HepG2 (cell line): ENCODE data around the gene NECTIN2. TPM values are rescaled to one million over a fixed set of nuclear protein-coding genes. Genes with fewer than 3 reads are reported as not detected.

ENCODE experiments used
- ATF1 ChIP-seq: IDR thresholded peaks from 2 replicates; pipeline ENCODE4 v1.6.1; 2016; ENCODE audit warnings: mild to moderate bottlenecking, control low read depth
- BORCS8-MEF2B ChIP-seq: sonication (generic); formaldehyde crosslinking; IDR thresholded peaks from 2 replicates; pipeline ENCODE4 v1.8.0; 2022; ENCODE audit warnings: mild to moderate bottlenecking, missing genetic modification reagents
- DNMT1 ChIP-seq: sonication (generic); formaldehyde crosslinking; IDR thresholded peaks from 2 replicates; pipeline ENCODE4 v1.5.1; 2020; ENCODE audit warnings: mild to moderate bottlenecking, missing genetic modification reagents
- FOXA3 ChIP-seq: IDR thresholded peaks from 2 replicates; pipeline ENCODE4 v1.6.1; 2016; ENCODE audit warnings: missing genetic modification reagents, missing compliant biosample characterization
- HNF4G ChIP-seq, 2 experiments: sonication (generic) in 1 of 2; formaldehyde crosslinking in 1 of 2; IDR thresholded peaks; 2 replicates each; pipeline versions ENCODE4 v1.4.0 to v1.6.1; 2011 to 2020; ENCODE audit warnings: borderline replicate concordance in 2 of 2, low read depth in 2 of 2, mild to moderate bottlenecking in 2 of 2, low read length in 1 of 2, missing genetic modification reagents in 1 of 2, moderate library complexity in 1 of 2
- IKZF5 ChIP-seq: IDR thresholded peaks from 2 replicates; pipeline ENCODE4 v1.6.1; 2018; ENCODE audit warnings: missing genetic modification reagents, mild to moderate bottlenecking, missing compliant biosample characterization
- MTF2 ChIP-seq: sonication (generic); formaldehyde crosslinking; IDR thresholded peaks from 2 replicates; pipeline ENCODE4 v1.5.0; 2020; ENCODE audit warnings: missing genetic modification reagents, borderline replicate concordance
- NFKBIZ ChIP-seq: IDR thresholded peaks from 2 replicates; pipeline ENCODE4 v1.6.1; 2018; ENCODE audit warnings: missing genetic modification reagents, missing compliant biosample characterization
- NR2F6 ChIP-seq, 2 experiments: IDR thresholded peaks; 2 replicates each; pipeline ENCODE4 v1.6.1; 2016; ENCODE audit warnings: antibody characterized with exemption in 1 of 2, mild to moderate bottlenecking in 1 of 2
- NR3C1 ChIP-seq: sonication (generic); formaldehyde crosslinking; IDR thresholded peaks from 2 replicates; pipeline ENCODE4 v1.4.0; 2020; ENCODE audit warnings: missing genetic modification reagents
- RARA ChIP-seq: IDR thresholded peaks from 2 replicates; pipeline ENCODE4 v1.6.1; 2016; ENCODE audit warnings: missing genetic modification reagents, missing compliant biosample characterization
- SRY ChIP-seq: sonication (generic); formaldehyde crosslinking; IDR thresholded peaks from 2 replicates; pipeline ENCODE4 v1.8.0; 2022; ENCODE audit warnings: mild to moderate bottlenecking, missing genetic modification reagents
- ZGPAT ChIP-seq: IDR thresholded peaks from 2 replicates; pipeline ENCODE4 v1.6.1; 2016; ENCODE audit warnings: mild to moderate bottlenecking
- ZKSCAN1 ChIP-seq: fragments of 150-350 bp; IDR thresholded peaks from 2 replicates; pipeline ENCODE4 v1.6.1; 2014; ENCODE audit warnings: low read length
- ZNF205 ChIP-seq: IDR thresholded peaks from 2 replicates; pipeline ENCODE4 v1.6.1; 2018; ENCODE audit warnings: missing biosample characterization, missing genetic modification reagents
- polyA plus RNA-seq, 8 experiments: library from polyadenylated mRNA; depleted of rRNA in 3 of 8; stranded (reverse) in 7 of 8; unstranded in 1 of 8; fragments of >200 nt; fragmentation: Illumina TruSeq in 4 of 8; extraction: Trizol in 4 of 8; gene quantifications; 2 replicates each; pipeline versions ENCODE4 v1.2.1 to v1.2.3, GENCODE V29; 2011 to 2016; ENCODE audit warnings: low read depth in 4 of 8, missing spikeins in 1 of 8, mixed read lengths in 1 of 8; ENCODE audit not compliant: insufficient read depth in 1 of 8
- total RNA-seq, 5 experiments: library from RNA; depleted of rRNA; stranded (reverse); fragments of >200 nt; fragmentation: Illumina TruSeq; extraction: Trizol; gene quantifications; 2 replicates each; pipeline ENCODE4 v1.2.3, GENCODE V29; 2016; ENCODE audit warnings: low read depth in 1 of 5
- TF ChIP-seq, protein P1 (sequence below): sonication (generic); formaldehyde crosslinking; IDR thresholded peaks from 2 replicates; pipeline ENCODE4 v1.4.0; 2020; ENCODE audit warnings: missing genetic modification reagents, mild to moderate bottlenecking, borderline replicate concordance
- TF ChIP-seq, protein P2 (sequence below): sonication (generic); formaldehyde crosslinking; IDR thresholded peaks from 2 replicates; pipeline ENCODE4 v1.5.0; 2020; ENCODE audit warnings: mild to moderate bottlenecking, missing genetic modification reagents, borderline replicate concordance
- TF ChIP-seq, protein P3 (sequence below): IDR thresholded peaks from 2 replicates; pipeline ENCODE4 v1.6.1; 2012; ENCODE audit warnings: low read length, improper control_type of control experiment

NECTIN2 gene
- total and polyA plus RNA-seq, 2 of the 13 experiments (the other 11 are each of a cell fraction or from before 2014, with no cell fraction given) = 75.4 to 114 TPM

DNA sequence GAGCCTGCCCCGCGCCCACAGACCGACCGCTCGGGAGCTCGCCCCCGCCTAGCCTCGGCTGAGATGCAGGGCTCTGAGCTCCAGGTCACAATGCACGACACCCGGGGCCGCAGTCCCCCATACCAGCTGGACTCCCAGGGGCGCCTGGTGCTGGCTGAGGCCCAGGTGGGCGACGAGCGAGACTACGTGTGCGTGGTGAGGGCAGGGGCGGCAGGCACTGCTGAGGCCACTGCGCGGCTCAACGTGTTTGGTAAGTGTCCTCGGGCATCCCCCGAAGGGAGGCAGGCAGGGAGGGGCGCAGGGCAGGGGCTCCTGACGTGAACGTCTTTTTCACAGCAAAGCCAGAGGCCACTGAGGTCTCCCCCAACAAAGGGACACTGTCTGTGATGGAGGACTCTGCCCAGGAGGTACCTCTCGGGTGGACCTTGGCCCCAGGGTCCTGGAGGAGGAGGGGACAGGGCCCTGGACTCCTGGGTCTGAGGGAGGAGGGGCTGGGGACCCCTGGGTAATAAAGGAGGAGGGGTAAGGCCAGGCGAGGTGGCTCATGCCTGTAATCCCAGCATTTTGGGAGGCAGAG lies 33.9 kb upstream of the NECTIN2 start (continued):
- TF ChIP-seq, protein P1, sequence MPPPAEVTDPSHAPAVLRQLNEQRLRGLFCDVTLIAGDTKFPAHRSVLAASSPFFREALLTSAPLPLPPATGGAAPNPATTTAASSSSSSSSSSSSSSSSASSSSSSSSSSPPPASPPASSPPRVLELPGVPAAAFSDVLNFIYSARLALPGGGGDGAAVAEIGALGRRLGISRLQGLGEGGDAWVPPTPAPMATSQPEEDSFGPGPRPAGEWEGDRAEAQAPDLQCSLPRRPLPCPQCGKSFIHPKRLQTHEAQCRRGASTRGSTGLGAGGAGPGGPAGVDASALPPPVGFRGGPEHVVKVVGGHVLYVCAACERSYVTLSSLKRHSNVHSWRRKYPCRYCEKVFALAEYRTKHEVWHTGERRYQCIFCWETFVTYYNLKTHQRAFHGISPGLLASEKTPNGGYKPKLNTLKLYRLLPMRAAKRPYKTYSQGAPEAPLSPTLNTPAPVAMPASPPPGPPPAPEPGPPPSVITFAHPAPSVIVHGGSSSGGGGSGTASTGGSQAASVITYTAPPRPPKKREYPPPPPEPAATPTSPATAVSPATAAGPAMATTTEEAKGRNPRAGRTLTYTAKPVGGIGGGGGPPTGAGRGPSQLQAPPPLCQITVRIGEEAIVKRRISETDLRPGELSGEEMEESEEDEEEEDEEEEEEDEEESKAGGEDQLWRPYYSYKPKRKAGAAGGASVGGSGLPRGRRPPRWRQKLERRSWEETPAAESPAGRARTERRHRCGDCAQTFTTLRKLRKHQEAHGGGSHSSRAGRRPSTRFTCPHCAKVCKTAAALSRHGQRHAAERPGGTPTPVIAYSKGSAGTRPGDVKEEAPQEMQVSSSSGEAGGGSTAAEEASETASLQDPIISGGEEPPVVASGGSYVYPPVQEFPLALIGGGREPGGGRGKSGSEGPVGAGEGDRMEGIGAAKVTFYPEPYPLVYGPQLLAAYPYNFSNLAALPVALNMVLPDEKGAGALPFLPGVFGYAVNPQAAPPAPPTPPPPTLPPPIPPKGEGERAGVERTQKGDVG = peak; percentile 86; the same call in 1 of the 2 replicates
- TF ChIP-seq HNF4G (IDR thresholded peaks at IDR 0.05; ENCODE audit: borderline replicate concordance, low read depth, low read length) = peak; percentile 94
- TF ChIP-seq HNF4G (CRISPR knock-in tag; IDR thresholded peaks at IDR 0.05; ENCODE audit: borderline replicate concordance, low read depth) = peak; percentile 94
- TF ChIP-seq NR3C1 (CRISPR knock-in tag) = no peak
- peak; percentile 38; the same call in 1 of the 2 replicates for TF ChIP-seq FOXA3
- no peak for TF ChIP-seq ZKSCAN1
- TF ChIP-seq, protein P2, sequence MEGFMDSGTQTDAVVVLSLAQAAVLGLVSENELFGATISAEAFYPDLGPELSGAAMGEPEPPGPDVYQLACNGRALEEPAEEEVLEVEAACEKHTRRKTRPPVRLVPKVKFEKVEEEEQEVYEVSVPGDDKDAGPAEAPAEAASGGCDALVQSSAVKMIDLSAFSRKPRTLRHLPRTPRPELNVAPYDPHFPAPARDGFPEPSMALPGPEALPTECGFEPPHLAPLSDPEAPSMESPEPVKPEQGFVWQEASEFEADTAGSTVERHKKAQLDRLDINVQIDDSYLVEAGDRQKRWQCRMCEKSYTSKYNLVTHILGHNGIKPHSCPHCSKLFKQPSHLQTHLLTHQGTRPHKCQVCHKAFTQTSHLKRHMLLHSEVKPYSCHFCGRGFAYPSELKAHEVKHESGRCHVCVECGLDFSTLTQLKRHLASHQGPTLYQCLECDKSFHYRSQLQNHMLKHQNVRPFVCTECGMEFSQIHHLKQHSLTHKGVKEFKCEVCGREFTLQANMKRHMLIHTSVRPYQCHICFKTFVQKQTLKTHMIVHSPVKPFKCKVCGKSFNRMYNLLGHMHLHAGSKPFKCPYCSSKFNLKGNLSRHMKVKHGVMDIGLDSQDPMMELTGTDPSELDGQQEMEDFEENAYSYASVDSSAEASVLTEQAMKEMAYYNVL (CRISPR knock-in tag) = 0 out of 2 replicates have a peak, but pooled peaks have one; percentile 44
- TF ChIP-seq, protein P3, sequence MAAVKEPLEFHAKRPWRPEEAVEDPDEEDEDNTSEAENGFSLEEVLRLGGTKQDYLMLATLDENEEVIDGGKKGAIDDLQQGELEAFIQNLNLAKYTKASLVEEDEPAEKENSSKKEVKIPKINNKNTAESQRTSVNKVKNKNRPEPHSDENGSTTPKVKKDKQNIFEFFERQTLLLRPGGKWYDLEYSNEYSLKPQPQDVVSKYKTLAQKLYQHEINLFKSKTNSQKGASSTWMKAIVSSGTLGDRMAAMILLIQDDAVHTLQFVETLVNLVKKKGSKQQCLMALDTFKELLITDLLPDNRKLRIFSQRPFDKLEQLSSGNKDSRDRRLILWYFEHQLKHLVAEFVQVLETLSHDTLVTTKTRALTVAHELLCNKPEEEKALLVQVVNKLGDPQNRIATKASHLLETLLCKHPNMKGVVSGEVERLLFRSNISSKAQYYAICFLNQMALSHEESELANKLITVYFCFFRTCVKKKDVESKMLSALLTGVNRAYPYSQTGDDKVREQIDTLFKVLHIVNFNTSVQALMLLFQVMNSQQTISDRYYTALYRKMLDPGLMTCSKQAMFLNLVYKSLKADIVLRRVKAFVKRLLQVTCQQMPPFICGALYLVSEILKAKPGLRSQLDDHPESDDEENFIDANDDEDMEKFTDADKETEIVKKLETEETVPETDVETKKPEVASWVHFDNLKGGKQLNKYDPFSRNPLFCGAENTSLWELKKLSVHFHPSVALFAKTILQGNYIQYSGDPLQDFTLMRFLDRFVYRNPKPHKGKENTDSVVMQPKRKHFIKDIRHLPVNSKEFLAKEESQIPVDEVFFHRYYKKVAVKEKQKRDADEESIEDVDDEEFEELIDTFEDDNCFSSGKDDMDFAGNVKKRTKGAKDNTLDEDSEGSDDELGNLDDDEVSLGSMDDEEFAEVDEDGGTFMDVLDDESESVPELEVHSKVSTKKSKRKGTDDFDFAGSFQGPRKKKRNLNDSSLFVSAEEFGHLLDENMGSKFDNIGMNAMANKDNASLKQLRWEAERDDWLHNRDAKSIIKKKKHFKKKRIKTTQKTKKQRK = no peak
- TF ChIP-seq SRY (CRISPR knock-in tag) = 0 out of 2 replicates have a peak, but pooled peaks have one; percentile 12
- no peak for TF ChIP-seq DNMT1 (CRISPR knock-in tag)
- TF ChIP-seq BORCS8-MEF2B = peak; percentile 47; the same call in 1 of the 2 replicates
- peak; percentile 66 for TF ChIP-seq RARA (CRISPR knock-in tag)
- TF ChIP-seq ZGPAT (CRISPR knock-in tag) = 0 out of 2 replicates have a peak, but pooled peaks have one; percentile 38
- TF ChIP-seq ATF1 = no peak
- TF ChIP-seq NFKBIZ (CRISPR knock-in tag) = 0 out of 2 replicates have a peak, but pooled peaks have one; percentile 36
- TF ChIP-seq NR2F6 (IDR thresholded peaks at IDR 0.05) = peak; percentile 76
- peak; percentile 80 for TF ChIP-seq NR2F6 (CRISPR knock-in tag; IDR thresholded peaks at IDR 0.05)
- peak; percentile 59; the same call in 1 of the 2 replicates for TF ChIP-seq IKZF5 (CRISPR knock-in tag)
- peak; percentile 51; the same call in 1 of the 2 replicates for TF ChIP-seq ZNF205 (CRISPR knock-in tag)
- no peak for TF ChIP-seq MTF2 (CRISPR knock-in tag)
